Measurements from ENCODE around the gene TMX1. TPM values are rescaled to one million over a fixed set of nuclear protein-coding genes. Genes with fewer than 3 reads are reported as not detected.

Gene TMX1
- total and polyA plus RNA-seq, 2 of the 8 experiments (the other 6 are each of a cell fraction or from before 2014, with no cell fraction given): 26.6 to 84.0 TPM

GRCh38 chr14:51297066-51297465, 57.0 kb downstream of the TMX1 start (continued):
- TF ChIP-seq, protein P1, sequence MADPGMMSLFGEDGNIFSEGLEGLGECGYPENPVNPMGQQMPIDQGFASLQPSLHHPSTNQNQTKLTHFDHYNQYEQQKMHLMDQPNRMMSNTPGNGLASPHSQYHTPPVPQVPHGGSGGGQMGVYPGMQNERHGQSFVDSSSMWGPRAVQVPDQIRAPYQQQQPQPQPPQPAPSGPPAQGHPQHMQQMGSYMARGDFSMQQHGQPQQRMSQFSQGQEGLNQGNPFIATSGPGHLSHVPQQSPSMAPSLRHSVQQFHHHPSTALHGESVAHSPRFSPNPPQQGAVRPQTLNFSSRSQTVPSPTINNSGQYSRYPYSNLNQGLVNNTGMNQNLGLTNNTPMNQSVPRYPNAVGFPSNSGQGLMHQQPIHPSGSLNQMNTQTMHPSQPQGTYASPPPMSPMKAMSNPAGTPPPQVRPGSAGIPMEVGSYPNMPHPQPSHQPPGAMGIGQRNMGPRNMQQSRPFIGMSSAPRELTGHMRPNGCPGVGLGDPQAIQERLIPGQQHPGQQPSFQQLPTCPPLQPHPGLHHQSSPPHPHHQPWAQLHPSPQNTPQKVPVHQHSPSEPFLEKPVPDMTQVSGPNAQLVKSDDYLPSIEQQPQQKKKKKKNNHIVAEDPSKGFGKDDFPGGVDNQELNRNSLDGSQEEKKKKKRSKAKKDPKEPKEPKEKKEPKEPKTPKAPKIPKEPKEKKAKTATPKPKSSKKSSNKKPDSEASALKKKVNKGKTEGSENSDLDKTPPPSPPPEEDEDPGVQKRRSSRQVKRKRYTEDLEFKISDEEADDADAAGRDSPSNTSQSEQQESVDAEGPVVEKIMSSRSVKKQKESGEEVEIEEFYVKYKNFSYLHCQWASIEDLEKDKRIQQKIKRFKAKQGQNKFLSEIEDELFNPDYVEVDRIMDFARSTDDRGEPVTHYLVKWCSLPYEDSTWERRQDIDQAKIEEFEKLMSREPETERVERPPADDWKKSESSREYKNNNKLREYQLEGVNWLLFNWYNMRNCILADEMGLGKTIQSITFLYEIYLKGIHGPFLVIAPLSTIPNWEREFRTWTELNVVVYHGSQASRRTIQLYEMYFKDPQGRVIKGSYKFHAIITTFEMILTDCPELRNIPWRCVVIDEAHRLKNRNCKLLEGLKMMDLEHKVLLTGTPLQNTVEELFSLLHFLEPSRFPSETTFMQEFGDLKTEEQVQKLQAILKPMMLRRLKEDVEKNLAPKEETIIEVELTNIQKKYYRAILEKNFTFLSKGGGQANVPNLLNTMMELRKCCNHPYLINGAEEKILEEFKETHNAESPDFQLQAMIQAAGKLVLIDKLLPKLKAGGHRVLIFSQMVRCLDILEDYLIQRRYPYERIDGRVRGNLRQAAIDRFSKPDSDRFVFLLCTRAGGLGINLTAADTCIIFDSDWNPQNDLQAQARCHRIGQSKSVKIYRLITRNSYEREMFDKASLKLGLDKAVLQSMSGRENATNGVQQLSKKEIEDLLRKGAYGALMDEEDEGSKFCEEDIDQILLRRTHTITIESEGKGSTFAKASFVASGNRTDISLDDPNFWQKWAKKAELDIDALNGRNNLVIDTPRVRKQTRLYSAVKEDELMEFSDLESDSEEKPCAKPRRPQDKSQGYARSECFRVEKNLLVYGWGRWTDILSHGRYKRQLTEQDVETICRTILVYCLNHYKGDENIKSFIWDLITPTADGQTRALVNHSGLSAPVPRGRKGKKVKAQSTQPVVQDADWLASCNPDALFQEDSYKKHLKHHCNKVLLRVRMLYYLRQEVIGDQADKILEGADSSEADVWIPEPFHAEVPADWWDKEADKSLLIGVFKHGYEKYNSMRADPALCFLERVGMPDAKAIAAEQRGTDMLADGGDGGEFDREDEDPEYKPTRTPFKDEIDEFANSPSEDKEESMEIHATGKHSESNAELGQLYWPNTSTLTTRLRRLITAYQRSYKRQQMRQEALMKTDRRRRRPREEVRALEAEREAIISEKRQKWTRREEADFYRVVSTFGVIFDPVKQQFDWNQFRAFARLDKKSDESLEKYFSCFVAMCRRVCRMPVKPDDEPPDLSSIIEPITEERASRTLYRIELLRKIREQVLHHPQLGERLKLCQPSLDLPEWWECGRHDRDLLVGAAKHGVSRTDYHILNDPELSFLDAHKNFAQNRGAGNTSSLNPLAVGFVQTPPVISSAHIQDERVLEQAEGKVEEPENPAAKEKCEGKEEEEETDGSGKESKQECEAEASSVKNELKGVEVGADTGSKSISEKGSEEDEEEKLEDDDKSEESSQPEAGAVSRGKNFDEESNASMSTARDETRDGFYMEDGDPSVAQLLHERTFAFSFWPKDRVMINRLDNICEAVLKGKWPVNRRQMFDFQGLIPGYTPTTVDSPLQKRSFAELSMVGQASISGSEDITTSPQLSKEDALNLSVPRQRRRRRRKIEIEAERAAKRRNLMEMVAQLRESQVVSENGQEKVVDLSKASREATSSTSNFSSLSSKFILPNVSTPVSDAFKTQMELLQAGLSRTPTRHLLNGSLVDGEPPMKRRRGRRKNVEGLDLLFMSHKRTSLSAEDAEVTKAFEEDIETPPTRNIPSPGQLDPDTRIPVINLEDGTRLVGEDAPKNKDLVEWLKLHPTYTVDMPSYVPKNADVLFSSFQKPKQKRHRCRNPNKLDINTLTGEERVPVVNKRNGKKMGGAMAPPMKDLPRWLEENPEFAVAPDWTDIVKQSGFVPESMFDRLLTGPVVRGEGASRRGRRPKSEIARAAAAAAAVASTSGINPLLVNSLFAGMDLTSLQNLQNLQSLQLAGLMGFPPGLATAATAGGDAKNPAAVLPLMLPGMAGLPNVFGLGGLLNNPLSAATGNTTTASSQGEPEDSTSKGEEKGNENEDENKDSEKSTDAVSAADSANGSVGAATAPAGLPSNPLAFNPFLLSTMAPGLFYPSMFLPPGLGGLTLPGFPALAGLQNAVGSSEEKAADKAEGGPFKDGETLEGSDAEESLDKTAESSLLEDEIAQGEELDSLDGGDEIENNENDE (IDR thresholded peaks at IDR 0.05; ENCODE audit: insufficient replicate concordance, low read length): no peak
- TF ChIP-seq JUN (IDR thresholded peaks at IDR 0.05; ENCODE audit: low read depth, low read length) (no peak), CTBP2 (IDR thresholded peaks at IDR 0.05; ENCODE audit: borderline replicate concordance, insufficient read depth, insufficient read length, low read length) (no peak), NANOG (IDR thresholded peaks at IDR 0.05; ENCODE audit: insufficient read depth, low read depth, low read length, poor library complexity, severe bottlenecking) (no peak), SUZ12 (IDR thresholded peaks at IDR 0.05; ENCODE audit: low read length) (no peak), TBP (IDR thresholded peaks at IDR 0.05; ENCODE audit: low read depth, low read length) (no peak), CHD1 (IDR thresholded peaks at IDR 0.05; ENCODE audit: low read depth, low read length) (no peak), CEBPB (IDR thresholded peaks at IDR 0.05; ENCODE audit: low read depth, low read length) (no peak), KDM4A (IDR thresholded peaks at IDR 0.05; ENCODE audit: low read depth, low read length, severe bottlenecking) (no peak)
- TF ChIP-seq, protein P2, sequence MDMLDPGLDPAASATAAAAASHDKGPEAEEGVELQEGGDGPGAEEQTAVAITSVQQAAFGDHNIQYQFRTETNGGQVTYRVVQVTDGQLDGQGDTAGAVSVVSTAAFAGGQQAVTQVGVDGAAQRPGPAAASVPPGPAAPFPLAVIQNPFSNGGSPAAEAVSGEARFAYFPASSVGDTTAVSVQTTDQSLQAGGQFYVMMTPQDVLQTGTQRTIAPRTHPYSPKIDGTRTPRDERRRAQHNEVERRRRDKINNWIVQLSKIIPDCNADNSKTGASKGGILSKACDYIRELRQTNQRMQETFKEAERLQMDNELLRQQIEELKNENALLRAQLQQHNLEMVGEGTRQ (IDR thresholded peaks at IDR 0.05; ENCODE audit: low read length): no peak

Measured in H1 (cell line).